ENCODE measurements around the gene NAT16. TPM values are rescaled to one million over a fixed set of nuclear protein-coding genes. Genes with fewer than 3 reads are reported as not detected.

NAT16 gene
- total and polyA plus RNA-seq, 2 of the 13 experiments (the other 11 are each of a cell fraction or from before 2014, with no cell fraction given) = 0.04 TPM; not detected in 1

GRCh38 chr7:101163279-101164070 lies 16.6 kb downstream of the NAT16 start (continued):
- TF ChIP-seq TAF15 (IDR thresholded peaks at IDR 0.05; ENCODE audit: low read depth, low read length, poor library complexity, severe bottlenecking) = peak; percentile 68

GRCh38 chr7:101162551-101163278 lies 17.4 kb downstream of the NAT16 start:
- ChIA-PET CTCF (ENCODE audit: low intra/inter-chr PET ratio, low total read pairs) (no interaction called here), POLR2A (no interaction called here)
- peaks cover 9% of the 10 kb centered on the region; the same call in 1 of the 2 replicates for H4K20me1 ChIP-seq (ENCODE audit: insufficient read depth, low read length)
- H3K9me3 ChIP-seq (ENCODE audit: low read length) = no peaks in the 10 kb centered on the region
- peaks cover 37% of the 10 kb centered on the region for H3K4me1 ChIP-seq (ENCODE audit: insufficient read depth, low read length)
- peaks cover 0 to 35% of the 10 kb centered on the region in 2 experiments; a peak in 4 of 5 replicates for H3K27me3 ChIP-seq (ENCODE audit: control insufficient read depth in 1 of 2, insufficient read depth in 2 of 2, low read length in 2 of 2)
- no peak overlapping the region for H3K9ac ChIP-seq (ENCODE audit: insufficient read depth, low read depth, low read length)
- H3K27ac ChIP-seq (ENCODE audit: extremely low read length, insufficient read depth, low read length) = no peak overlapping the region
- ATAC-seq (no peak; the same call in 2 of the 3 replicates), DNase-seq (ENCODE audit: low spot score) (no peak), FAIRE-seq (no peak)
- H3K4me3 ChIP-seq (replicated peaks in 1 of 3; ENCODE audit: insufficient read depth in 1 of 3, low read depth in 2 of 3, low read length in 3 of 3) = peak overlapping the region in 2 of 3 experiments; percentile 33 to 54; a peak in 3 of 6 replicates
- 41% methylated on average over 33 of the region's 74 CpGs for WGBS (ENCODE audit: low lambda C conversion rate)
- H3K4me2 ChIP-seq (ENCODE audit: low read depth, low read length) = peak overlapping the region; percentile 57; the same call in 1 of the 2 replicates
- H3K36me3 ChIP-seq (replicated peaks in 1 of 2; ENCODE audit: control insufficient read depth in 1 of 2, insufficient read depth in 2 of 2, low read length in 2 of 2) = peaks cover 0 to 7% of the 10 kb centered on the region in 2 experiments; a peak in 4 of 5 replicates
- intact Hi-C loops (cut with micrococcal nuclease; ENCODE audit: unreplicated experiment) = no loop called here
- in situ Hi-C loops (cut with HindIII; ENCODE audit: extremely low pct_ligation_motif_present, low pct_unique_long_range_greater_than_20kb) = no loop called here
- BruUV-seq (replicated peaks) = no TSS peak
- H2AFZ ChIP-seq (ENCODE audit: low read length) = no peak overlapping the region
- no peaks in the 10 kb centered on the region for H3K79me2 ChIP-seq (ENCODE audit: insufficient read depth, low read length)
- TF ChIP-seq ZSCAN25 (CRISPR knock-in tag; IDR thresholded peaks at IDR 0.05) (no peak), ZNF580 (CRISPR knock-in tag; IDR thresholded peaks at IDR 0.05; ENCODE audit: borderline replicate concordance, low read depth) (no peak), ZNF687 (CRISPR knock-in tag; IDR thresholded peaks at IDR 0.05) (peak; percentile 42), AHR (CRISPR knock-in tag; IDR thresholded peaks at IDR 0.05) (no peak), ZNF574 (CRISPR knock-in tag; IDR thresholded peaks at IDR 0.05) (no peak), FOSL2 (CRISPR knock-in tag; IDR thresholded peaks at IDR 0.05) (no peak), FLYWCH1 (CRISPR knock-in tag; IDR thresholded peaks at IDR 0.05) (no peak), MYC (CRISPR knock-in tag; IDR thresholded peaks at IDR 0.05; ENCODE audit: borderline replicate concordance) (peak; percentile 53; the same call in 1 of the 2 replicates), ZNF143 (CRISPR knock-in tag; IDR thresholded peaks at IDR 0.05) (no peak), MTA1 (CRISPR knock-in tag; IDR thresholded peaks at IDR 0.05; ENCODE audit: borderline replicate concordance) (0 out of 2 replicates have a peak, but pooled peaks have one; percentile 4), ZNF569 (CRISPR knock-in tag; IDR thresholded peaks at IDR 0.05; ENCODE audit: borderline replicate concordance) (no peak)
